A673 (cell line): ENCODE data around the gene ZNF358.

ENCODE experiments used
- CTCF ChIP-seq: fragments of 300-800, 200-600 bp; sonication (generic); conservative IDR thresholded peaks from 2 replicates; pipeline ENCODE4 v1.5.1; 2017; ENCODE audit warnings: low read depth, mild to moderate bottlenecking, antibody characterized with exemption, low read length, moderate library complexity, mixed read lengths
- EZH2 ChIP-seq: fragments of 200-600 bp; sonication (generic); IDR thresholded peaks from 2 replicates; pipeline ENCODE4 v1.6.1; 2017; ENCODE audit warnings: borderline replicate concordance, low read depth, mild to moderate bottlenecking, mixed read lengths, antibody characterized with exemption, low read length; ENCODE audit not compliant: poor library complexity, severe bottlenecking

- TF ChIP-seq CTCF (no peak), EZH2 (no peak)
Measured at GRCh38 chr19:7524992-7525739, 9.3 kb downstream of the ZNF358 start.
